ENCODE data around the gene C16orf54.

DNA sequence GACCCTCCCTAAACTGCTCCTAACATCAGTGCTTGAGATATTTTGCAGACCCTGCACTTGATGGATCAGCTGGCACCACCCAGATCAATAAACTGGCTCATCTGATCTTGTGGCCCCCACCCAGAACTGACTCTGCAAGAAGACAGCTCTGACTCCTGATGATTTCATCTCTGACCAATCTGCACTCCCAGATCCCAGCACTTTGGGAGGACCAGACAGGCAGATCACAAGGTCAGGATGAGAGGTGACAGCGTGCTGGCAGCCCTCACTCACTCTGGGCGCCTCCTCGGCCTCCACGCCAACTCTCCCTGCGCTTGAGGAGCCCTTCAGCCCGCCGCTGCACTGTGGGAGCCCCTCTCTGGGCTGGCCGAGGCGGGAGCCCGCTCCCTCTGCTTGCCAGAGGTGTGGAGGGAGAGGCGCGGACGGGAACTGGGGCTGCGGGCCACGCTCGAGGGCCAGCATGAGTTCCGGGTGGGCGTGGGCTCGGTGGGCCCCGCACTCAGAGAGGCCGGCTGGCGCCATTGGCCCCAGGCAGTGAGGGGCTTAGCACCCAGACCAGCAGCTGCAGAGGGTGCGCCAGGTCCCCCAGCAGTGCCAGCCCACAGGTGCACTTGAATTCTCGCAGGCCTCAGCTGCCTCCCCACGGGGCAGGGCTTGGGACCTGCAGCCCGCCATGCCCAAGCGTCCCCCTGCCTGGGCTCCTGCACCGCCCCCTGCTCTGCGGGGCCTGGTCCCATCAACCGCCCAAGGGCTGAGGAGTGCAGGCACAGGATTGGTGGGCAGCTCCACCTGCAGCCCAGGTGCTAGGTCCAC, 2.4 kb upstream of the C16orf54 start:
- TF ChIP-seq EGR1 (IDR thresholded peaks at IDR 0.05; ENCODE audit: low read depth in 2 of 2) (no peak), SP1 (IDR thresholded peaks at IDR 0.05) (no peak), JUND (IDR thresholded peaks at IDR 0.05) (no peak), ZBTB33 (IDR thresholded peaks at IDR 0.05) (no peak), YY1 (IDR thresholded peaks at IDR 0.05) (no peak), GABPA (IDR thresholded peaks at IDR 0.05 in 1 of 2, conservative IDR thresholded peaks at IDR 0.05 in 1 of 2) (no peak), HNF4G (IDR thresholded peaks at IDR 0.05) (no peak), ATF3 (IDR thresholded peaks at IDR 0.05) (no peak)
- TF ChIP-seq, protein P1, sequence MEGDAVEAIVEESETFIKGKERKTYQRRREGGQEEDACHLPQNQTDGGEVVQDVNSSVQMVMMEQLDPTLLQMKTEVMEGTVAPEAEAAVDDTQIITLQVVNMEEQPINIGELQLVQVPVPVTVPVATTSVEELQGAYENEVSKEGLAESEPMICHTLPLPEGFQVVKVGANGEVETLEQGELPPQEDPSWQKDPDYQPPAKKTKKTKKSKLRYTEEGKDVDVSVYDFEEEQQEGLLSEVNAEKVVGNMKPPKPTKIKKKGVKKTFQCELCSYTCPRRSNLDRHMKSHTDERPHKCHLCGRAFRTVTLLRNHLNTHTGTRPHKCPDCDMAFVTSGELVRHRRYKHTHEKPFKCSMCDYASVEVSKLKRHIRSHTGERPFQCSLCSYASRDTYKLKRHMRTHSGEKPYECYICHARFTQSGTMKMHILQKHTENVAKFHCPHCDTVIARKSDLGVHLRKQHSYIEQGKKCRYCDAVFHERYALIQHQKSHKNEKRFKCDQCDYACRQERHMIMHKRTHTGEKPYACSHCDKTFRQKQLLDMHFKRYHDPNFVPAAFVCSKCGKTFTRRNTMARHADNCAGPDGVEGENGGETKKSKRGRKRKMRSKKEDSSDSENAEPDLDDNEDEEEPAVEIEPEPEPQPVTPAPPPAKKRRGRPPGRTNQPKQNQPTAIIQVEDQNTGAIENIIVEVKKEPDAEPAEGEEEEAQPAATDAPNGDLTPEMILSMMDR (IDR thresholded peaks at IDR 0.05; ENCODE audit: low read depth, low read length, missing input control) = no peak
- TF ChIP-seq, protein P2, sequence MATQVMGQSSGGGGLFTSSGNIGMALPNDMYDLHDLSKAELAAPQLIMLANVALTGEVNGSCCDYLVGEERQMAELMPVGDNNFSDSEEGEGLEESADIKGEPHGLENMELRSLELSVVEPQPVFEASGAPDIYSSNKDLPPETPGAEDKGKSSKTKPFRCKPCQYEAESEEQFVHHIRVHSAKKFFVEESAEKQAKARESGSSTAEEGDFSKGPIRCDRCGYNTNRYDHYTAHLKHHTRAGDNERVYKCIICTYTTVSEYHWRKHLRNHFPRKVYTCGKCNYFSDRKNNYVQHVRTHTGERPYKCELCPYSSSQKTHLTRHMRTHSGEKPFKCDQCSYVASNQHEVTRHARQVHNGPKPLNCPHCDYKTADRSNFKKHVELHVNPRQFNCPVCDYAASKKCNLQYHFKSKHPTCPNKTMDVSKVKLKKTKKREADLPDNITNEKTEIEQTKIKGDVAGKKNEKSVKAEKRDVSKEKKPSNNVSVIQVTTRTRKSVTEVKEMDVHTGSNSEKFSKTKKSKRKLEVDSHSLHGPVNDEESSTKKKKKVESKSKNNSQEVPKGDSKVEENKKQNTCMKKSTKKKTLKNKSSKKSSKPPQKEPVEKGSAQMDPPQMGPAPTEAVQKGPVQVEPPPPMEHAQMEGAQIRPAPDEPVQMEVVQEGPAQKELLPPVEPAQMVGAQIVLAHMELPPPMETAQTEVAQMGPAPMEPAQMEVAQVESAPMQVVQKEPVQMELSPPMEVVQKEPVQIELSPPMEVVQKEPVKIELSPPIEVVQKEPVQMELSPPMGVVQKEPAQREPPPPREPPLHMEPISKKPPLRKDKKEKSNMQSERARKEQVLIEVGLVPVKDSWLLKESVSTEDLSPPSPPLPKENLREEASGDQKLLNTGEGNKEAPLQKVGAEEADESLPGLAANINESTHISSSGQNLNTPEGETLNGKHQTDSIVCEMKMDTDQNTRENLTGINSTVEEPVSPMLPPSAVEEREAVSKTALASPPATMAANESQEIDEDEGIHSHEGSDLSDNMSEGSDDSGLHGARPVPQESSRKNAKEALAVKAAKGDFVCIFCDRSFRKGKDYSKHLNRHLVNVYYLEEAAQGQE (IDR thresholded peaks at IDR 0.05) = no peak
- TF ChIP-seq, protein P3, sequence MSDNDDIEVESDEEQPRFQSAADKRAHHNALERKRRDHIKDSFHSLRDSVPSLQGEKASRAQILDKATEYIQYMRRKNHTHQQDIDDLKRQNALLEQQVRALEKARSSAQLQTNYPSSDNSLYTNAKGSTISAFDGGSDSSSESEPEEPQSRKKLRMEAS (IDR thresholded peaks at IDR 0.05) = no peak
